ENCODE results near the gene DOCK6. TPM values are rescaled to one million over a fixed set of nuclear protein-coding genes. Genes with fewer than 3 reads are reported as not detected.

The DOCK6 gene
- total and polyA plus RNA-seq, 10 of the 15 experiments (the other 5 are each of a cell fraction or from before 2014, with no cell fraction given): 0.76 to 24.8 (median 4.7) TPM

GRCh38 chr19:11284515-11284914, 22.2 kb upstream of the DOCK6 start:
- in situ Hi-C loops (cut with MboI) (no loop called here), intact Hi-C loops (cut with micrococcal nuclease; ENCODE audit: unreplicated experiment) (no loop called here)
- 63% methylated on average over 6 of the region's 6 CpGs for WGBS (ENCODE audit: insufficient coverage, insufficient replicate concordance, low lambda C conversion rate, missing lambda C conversion rate)
- Histone ChIP-seq H3K9ac (ENCODE audit: control insufficient read depth, insufficient read depth, low read length) (no peak overlapping the region), H3K36me3 (ENCODE audit: control insufficient read depth in 2 of 2, insufficient read depth in 2 of 2, low read length in 1 of 2) (no peaks in the 10 kb centered on the region), H3K27ac (ENCODE audit: control insufficient read depth, insufficient read depth) (no peak overlapping the region), H3K27me3 (replicated peaks in 1 of 2; ENCODE audit: control insufficient read depth in 2 of 2, insufficient read depth in 2 of 2, low read length in 1 of 2) (no peaks in the 10 kb centered on the region), H3K79me2 (ENCODE audit: control insufficient read depth, insufficient read depth, low read length) (no peaks in the 10 kb centered on the region), H3K4me3 (no peak overlapping the region), H4K20me1 (ENCODE audit: control insufficient read depth, insufficient read depth) (no peaks in the 10 kb centered on the region), H3K4me2 (ENCODE audit: control insufficient read depth, insufficient read depth) (no peak overlapping the region), H3K9me3 (replicated peaks; ENCODE audit: control insufficient read depth, insufficient read depth, low read length) (no peaks in the 10 kb centered on the region), H2AFZ (ENCODE audit: control insufficient read depth, low read depth, low read length) (no peak overlapping the region), H3K4me1 (ENCODE audit: control insufficient read depth, insufficient read depth, low read length) (peaks cover 8% of the 10 kb centered on the region)
- no peak for FAIRE-seq
- ChIA-PET RAD21 (ENCODE audit: unreplicated experiment) (no interaction called here), POLR2A (interaction anchor here (0.6 to 1.0 kb wide), 2 partner anchors 22 to 166 kb away, joined by 3 read pairs; partner anchors contain the start of gene DOCK6), SMC1A (ENCODE audit: uncharacterized antibody, unreplicated experiment) (interaction anchor here (0.8 kb wide), 1 partner anchor 10 kb away, joined by 4 read pairs; no protein-coding TSS in a partner anchor), CTCF (interaction anchor here (0.7 kb wide), 1 partner anchor 344 kb away, joined by 3 read pairs; no protein-coding TSS in a partner anchor)
- no peak for DNase-seq (ENCODE audit: low read depth, low spot score)
- ATAC-seq: no peak
- BruUV-seq (replicated peaks): no TSS peak
- TF ChIP-seq RBBP5 (conservative IDR thresholded peaks at IDR 0.05) (no peak), ZBTB40 (IDR thresholded peaks at IDR 0.05; ENCODE audit: borderline replicate concordance) (no peak), RB1 (IDR thresholded peaks at IDR 0.05; ENCODE audit: borderline replicate concordance) (no peak), WRNIP1 (IDR thresholded peaks at IDR 0.05; ENCODE audit: borderline replicate concordance, low read depth, low read length) (no peak), SREBF2 (IDR thresholded peaks at IDR 0.05; ENCODE audit: low read length) (no peak), YY1 (IDR thresholded peaks at IDR 0.05; ENCODE audit: low read depth, low read length) (no peak)
